A673 (cell line): ENCODE results near the gene CRISPLD2. TPM values are rescaled to one million over a fixed set of nuclear protein-coding genes. Genes with fewer than 3 reads are reported as not detected.

Experiments used
- BruUV-seq: library from RNA; stranded (reverse); fragments of 400-500 nt; replicated peaks from 2 replicates; lab custom pipeline; 2021; lab: Mats Ljungman, UMichigan
- CTCF ChIA-PET: fragments of 300-600 bp; sonication (Branson Sonifier 250); formaldehyde crosslinking; loops from one replicate; lab custom pipeline; 2022; ENCODE audit warnings: antibody characterized with exemption; lab: Charles Lee
- POLR2A ChIA-PET: fragments of 300-600 bp; sonication (Branson Sonifier 250); formaldehyde crosslinking; loops from one replicate; lab custom pipeline; 2022; ENCODE audit warnings: antibody characterized with exemption; ENCODE audit not compliant: low non-redundant PET; lab: Charles Lee
- DNase-seq: peaks from one replicate; pipeline ENCODE4 v3.0.0-alpha.2; 2015; ENCODE audit warnings: low spot score
- H3K27ac ChIP-seq: fragments of 200-600 bp; sonication (generic); 2 replicates; pipeline ENCODE4 v1.5.1; 2016; ENCODE audit warnings: mixed run types, low read depth, mild to moderate bottlenecking, mixed read lengths, antibody characterized with exemption, low read length; ENCODE audit not compliant: poor library complexity, severe bottlenecking
- H3K27me3 ChIP-seq: fragments of 200-600 bp; sonication (generic); replicated peaks from 2 replicates; pipeline ENCODE4 v1.6.1; 2017; ENCODE audit warnings: mixed run types, low read depth, mild to moderate bottlenecking, mixed read lengths, antibody characterized with exemption, low read length; ENCODE audit not compliant: insufficient read depth, poor library complexity
- H3K36me3 ChIP-seq: fragments of 200-600 bp; sonication (generic); 2 replicates; pipeline ENCODE4 v1.6.1; 2016; ENCODE audit warnings: mixed run types, mild to moderate bottlenecking, mixed read lengths, antibody characterized with exemption, low read length; ENCODE audit not compliant: insufficient read depth, poor library complexity, severe bottlenecking
- H3K4me1 ChIP-seq: fragments of 200-600 bp; sonication (generic); 2 replicates; pipeline ENCODE4 v1.6.1; 2017; ENCODE audit warnings: mixed run types, mild to moderate bottlenecking, mixed read lengths, antibody characterized with exemption, low read length; ENCODE audit not compliant: insufficient read depth, poor library complexity, severe bottlenecking
- H3K4me3 ChIP-seq: fragments of 200-600 bp; sonication (generic); 2 replicates; pipeline ENCODE4 v1.5.1; 2016; ENCODE audit warnings: low read depth, mixed run types, mild to moderate bottlenecking, mixed read lengths, low read length; ENCODE audit not compliant: poor library complexity, severe bottlenecking
- H3K9me3 ChIP-seq: fragments of 200-600 bp; sonication (generic); 2 replicates; pipeline ENCODE4 v1.6.1; 2016; ENCODE audit warnings: mixed run types, low read depth, mild to moderate bottlenecking, mixed read lengths, antibody characterized with exemption, low read length; ENCODE audit not compliant: poor library complexity, severe bottlenecking
- CTCF ChIP-seq: fragments of 300-800, 200-600 bp; sonication (generic); conservative IDR thresholded peaks from 2 replicates; pipeline ENCODE4 v1.5.1; 2017; ENCODE audit warnings: low read depth, mild to moderate bottlenecking, antibody characterized with exemption, low read length, moderate library complexity, mixed read lengths
- EZH2 ChIP-seq: fragments of 200-600 bp; sonication (generic); IDR thresholded peaks from 2 replicates; pipeline ENCODE4 v1.6.1; 2017; ENCODE audit warnings: borderline replicate concordance, low read depth, mild to moderate bottlenecking, mixed read lengths, antibody characterized with exemption, low read length; ENCODE audit not compliant: poor library complexity, severe bottlenecking
- intact Hi-C: fragments of 100-400 bp; cut with micrococcal nuclease; formaldehyde crosslinking; loops from one replicate; pipeline ENCODE4 v1.10.0; 2022; ENCODE audit not compliant: unreplicated experiment
- total RNA-seq: library from RNA; stranded (reverse); gene quantifications from 2 replicates; pipeline ENCODE4 v1.2.3, GENCODE V29; 2021

The CRISPLD2 gene
- total RNA-seq, 1 experiment from 2014 or later: 0.32 TPM

GRCh38 chr16:84849751-84850150 lies 30.0 kb downstream of the CRISPLD2 start:
- Histone ChIP-seq H3K27me3 (no peaks in the 10 kb centered on the region), H3K27ac (no peak overlapping the region), H3K4me3 (no peak overlapping the region), H3K4me1 (no peaks in the 10 kb centered on the region), H3K36me3 (no peaks in the 10 kb centered on the region), H3K9me3 (no peaks in the 10 kb centered on the region)
- no TSS peak for BruUV-seq
- TF ChIP-seq EZH2: no peak
- TF ChIP-seq CTCF: no peak
- DNase-seq: no peak
- ChIA-PET CTCF (no interaction called here), POLR2A (no interaction called here)
- intact Hi-C loops: no loop called here

DNA sequence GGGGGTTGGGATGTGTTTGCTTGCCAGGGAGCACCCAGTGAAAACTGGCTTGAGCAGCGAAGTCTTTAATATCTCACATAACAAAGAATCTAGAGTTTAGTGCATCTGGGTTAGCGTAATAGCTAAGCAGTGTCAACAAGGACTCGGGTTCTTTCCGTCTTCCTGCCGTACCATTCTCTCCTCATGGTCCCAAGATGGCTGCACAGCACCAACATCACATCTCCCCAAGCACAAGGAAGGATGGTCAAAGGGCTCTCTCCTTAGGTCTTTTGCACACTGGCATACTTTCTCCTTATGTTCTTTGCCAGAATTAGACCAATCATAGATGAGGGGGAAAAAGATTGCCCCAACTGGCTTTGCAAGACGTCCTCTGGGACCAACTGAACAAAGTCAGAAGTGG lies 30.9 kb downstream of the CRISPLD2 start:
- no peaks in the 10 kb centered on the region for H3K27me3 ChIP-seq
- TF ChIP-seq EZH2 (no peak), CTCF (no peak)
- H3K36me3 ChIP-seq: no peaks in the 10 kb centered on the region
- no peak overlapping the region for H3K4me3 ChIP-seq
- no peak for DNase-seq
- no peak overlapping the region for H3K27ac ChIP-seq
- intact Hi-C loops: no loop called here
- BruUV-seq: no TSS peak
- no peaks in the 10 kb centered on the region for H3K4me1 ChIP-seq
- CTCF ChIA-PET: no interaction called here
- POLR2A ChIA-PET: no interaction called here
- no peaks in the 10 kb centered on the region for H3K9me3 ChIP-seq

DNA sequence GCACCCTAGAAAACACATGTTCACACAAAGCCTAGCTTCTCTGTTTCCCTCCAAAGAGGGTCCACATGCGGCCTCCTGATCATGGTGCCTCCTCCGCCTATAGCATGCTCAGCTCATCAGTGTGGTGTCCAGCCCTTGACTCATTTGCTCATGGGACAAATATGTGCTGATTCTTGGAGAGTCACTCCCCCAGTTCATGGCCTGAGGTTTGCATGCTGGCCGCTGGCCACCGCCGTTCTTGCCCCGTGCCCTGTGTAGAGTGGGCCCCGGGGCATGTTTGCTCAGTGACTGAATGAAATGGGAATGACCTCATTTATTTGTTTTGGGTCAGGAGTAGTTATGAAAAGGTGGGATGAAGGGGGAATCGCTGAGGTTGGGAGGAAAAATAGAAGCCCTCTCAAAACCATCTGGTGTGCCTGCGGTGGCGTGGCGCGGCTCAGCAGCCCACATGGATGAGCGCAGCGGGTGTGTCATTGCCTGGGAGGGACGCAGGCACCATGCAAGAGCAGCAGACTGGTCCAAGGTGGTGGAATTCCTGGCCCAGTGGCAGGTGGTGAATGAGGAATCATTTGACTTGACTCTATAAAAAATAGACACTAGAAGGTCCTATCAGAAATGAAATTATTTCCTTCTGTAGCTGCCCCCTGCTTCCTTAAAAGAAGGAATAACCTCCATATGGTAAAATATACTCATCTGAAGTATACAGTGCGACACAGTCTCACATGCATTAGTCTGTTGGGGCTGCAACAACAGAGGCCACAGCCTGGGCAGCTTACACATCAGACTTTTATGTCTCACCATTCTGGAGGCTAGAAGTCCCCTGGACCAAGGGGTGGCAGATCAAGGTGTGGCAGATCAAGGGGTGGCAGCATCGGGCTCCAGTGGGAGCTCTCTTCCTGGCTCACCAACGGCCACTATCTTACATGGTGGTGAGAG lies 31.7 kb downstream of the CRISPLD2 start:
- Histone ChIP-seq H3K9me3 (no peaks in the 10 kb centered on the region), H3K4me1 (no peaks in the 10 kb centered on the region), H3K4me3 (no peak overlapping the region), H3K27ac (no peak overlapping the region), H3K36me3 (no peaks in the 10 kb centered on the region), H3K27me3 (no peaks in the 10 kb centered on the region)
- no peak for DNase-seq
- POLR2A ChIA-PET: no interaction called here
- intact Hi-C loops: no loop called here
- TF ChIP-seq CTCF (no peak), EZH2 (no peak)
- no TSS peak for BruUV-seq
- CTCF ChIA-PET: no interaction called here
